Stomach (tissue), 9 donors: ENCODE data around the gene C3. TPM values are rescaled to one million over a fixed set of nuclear protein-coding genes. Genes with fewer than 3 reads are reported as not detected.
"Not testable (repeated sequence)": the region's sequence is repeated elsewhere in the genome, so short reads cannot be mapped to it uniquely, and the experiment has no call there.

Experiments used
- DNase-seq, 2 donors: peaks; one replicate each; pipeline versions ENCODE4 v3.0.0 to v3.0.0-alpha.2; 2013 to 2019
- H3K27ac ChIP-seq, 5 donors: fragments of 200-600 bp in 4 of 5; sonication (generic) in 4 of 5; one replicate each; pipeline ENCODE4 v1.5.1; 2013 to 2019; ENCODE audit warnings: mild to moderate bottlenecking in 1 of 5, moderate library complexity in 1 of 5
- H3K27me3 ChIP-seq, 3 donors: fragments of 200-600 bp; sonication (generic); one replicate each; pipeline ENCODE4 v1.5.1; 2017 to 2019; ENCODE audit warnings: mixed run types in 1 of 3
- H3K36me3 ChIP-seq, 4 donors: fragments of 200-600 bp; sonication (generic); 1 replicate in 3 of 4; 2 replicates in 1 of 4; pipeline ENCODE4 v1.5.1; 2016 to 2019
- H3K4me1 ChIP-seq, 4 donors: fragments of 200-600 bp; sonication (generic); one replicate each; pipeline ENCODE4 v1.5.1; 2016 to 2019
- H3K4me3 ChIP-seq, 4 donors: fragments of 200-600 bp; sonication (generic) in 3 of 4; one replicate each; pipeline ENCODE4 v1.5.1; 2016 to 2019; ENCODE audit warnings: mild to moderate bottlenecking in 1 of 4
- H3K9me3 ChIP-seq, 4 donors: fragments of 200-600 bp; sonication (generic); one replicate each; pipeline ENCODE4 v1.5.1; 2016 to 2019
- EP300 ChIP-seq: sonication (generic); formaldehyde crosslinking; IDR thresholded peaks from one replicate; pipeline ENCODE4 v1.6.1; 2017; ENCODE audit warnings: antibody characterized with exemption
- POLR2A ChIP-seq, 4 donors: fragments of 450-650 bp; IDR thresholded peaks; one replicate each; pipeline ENCODE4 v1.6.1; 2016; ENCODE audit warnings: antibody characterized with exemption in 4 of 4, control low read depth in 2 of 4, mild to moderate bottlenecking in 1 of 4, moderate library complexity in 1 of 4
- POLR2AphosphoS5 ChIP-seq, 3 donors: sonication (generic); formaldehyde crosslinking; IDR thresholded peaks; one replicate each; pipeline ENCODE4 v1.6.1; 2016; ENCODE audit warnings: antibody characterized with exemption in 3 of 3
- WGBS, 5 donors: extraction: QIAGEN DNeasy Blood & Tissue Kit in 3 of 5; methylation state at CpG; one replicate each; pipeline versions ENCODE4 v1.1.5 to v1.1.7; 2013 to 2018; 5-methylcytosine and 5-hydroxymethylcytosine counted together
- intact Hi-C: fragments of 100-400 bp; cut with DNase I; formaldehyde crosslinking; loops from one replicate; pipeline ENCODE4 v1.15.1; 2023; ENCODE audit warnings: low total_unique reads
- polyA plus RNA-seq, 3 donors: library from polyadenylated mRNA; stranded (reverse); fragments of 200-250 nt; gene quantifications; one replicate each; pipeline ENCODE4 v1.2.3, GENCODE V29; 2013
- total RNA-seq, 5 donors: library from RNA; depleted of rRNA; stranded (reverse); fragments of >200 nt; gene quantifications; one replicate each; pipeline versions ENCODE4 v1.1.0 to v1.2.3, GENCODE V29; 2014 to 2016
- TF ChIP-seq, protein P1 (sequence below), 7 experiments: fragments of 450-650 bp in 4 of 7; fragments of 200-600 bp in 3 of 7; sonication (generic) in 3 of 7; IDR thresholded peaks; one replicate each; pipeline ENCODE4 v1.5.1; 2016 to 2019; ENCODE audit warnings: antibody characterized with exemption in 7 of 7, control low read depth in 2 of 7, mild to moderate bottlenecking in 1 of 7
- donor health status: healthy with polysubstance abuse.
- donor health status: Bipolar disorder and iron deficiency.
- donor health status: healthy.

The C3 gene
- total and polyA plus RNA-seq, 8 donors, result 22.8 to 1,672 (median 221) TPM

DNA sequence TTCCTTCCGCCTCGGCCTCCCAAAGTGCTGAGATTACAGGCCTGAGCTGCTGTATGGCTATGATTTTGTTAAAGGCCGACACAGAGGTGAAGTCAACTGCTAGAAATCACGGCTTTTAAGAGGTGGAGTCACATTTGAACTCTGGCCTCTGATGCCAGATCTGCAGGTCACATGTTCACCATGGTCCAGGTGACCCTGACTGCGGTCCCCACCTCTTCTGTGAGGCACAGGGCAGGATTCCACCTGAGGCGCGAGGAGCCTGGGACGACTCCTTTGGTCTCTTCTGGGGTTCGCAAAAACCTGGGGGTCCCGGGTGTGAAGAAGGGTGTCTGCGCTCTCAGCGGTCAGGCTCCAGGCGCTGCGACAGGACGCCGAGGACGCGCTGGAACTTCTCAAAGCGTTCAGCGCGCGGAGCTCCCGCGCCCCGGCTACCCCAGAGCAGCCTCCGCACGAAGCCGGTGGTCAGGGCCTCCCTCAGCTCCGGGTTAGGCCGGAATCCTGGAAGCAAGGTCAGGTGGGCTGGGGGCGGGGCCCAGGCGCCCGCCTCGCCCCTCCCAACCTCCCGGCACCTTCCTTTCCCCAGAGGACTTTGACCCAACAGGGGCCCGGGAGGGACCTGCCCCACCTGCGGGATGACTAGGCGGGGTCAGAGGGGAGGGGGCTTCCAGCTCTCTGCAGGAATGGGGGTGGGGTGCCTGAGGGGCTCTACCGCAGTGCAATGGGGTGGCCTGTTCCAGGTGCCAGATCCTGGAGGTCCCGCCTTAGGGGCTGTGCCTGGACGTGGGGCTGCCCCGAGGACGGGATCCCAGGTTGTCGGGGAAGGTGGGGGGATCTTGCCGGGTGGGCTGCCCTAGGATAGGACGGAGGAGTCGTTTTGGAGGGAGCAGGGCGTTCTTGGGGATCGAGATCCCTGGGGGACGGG lies 32.1 kb upstream of the C3 start:
- H3K4me3 ChIP-seq, result peak overlapping the region; percentile 36 to 49 (median 41)
- H3K36me3 ChIP-seq, result peaks cover 38 to 77% (median 68%) of the 10 kb centered on the region in 4 donors
- peaks cover 8 to 22% (median 15%) of the 10 kb centered on the region in 4 donors for H3K4me1 ChIP-seq
- H3K27ac ChIP-seq, result peak overlapping the region; percentile 69 to 83 (median 81)
- H3K27me3 ChIP-seq, result no peaks in the 10 kb centered on the region
- intact Hi-C loops, result no loop called here
- TF ChIP-seq POLR2AphosphoS5 (IDR thresholded peaks at IDR 0.05) (no peak), POLR2A (IDR thresholded peaks at IDR 0.05) (no peak)
- 45 to 84% (median 51%) methylated on average over 23 to 50 of the region's 50 CpGs for WGBS, 5 donors
- H3K9me3 ChIP-seq, result no peaks in the 10 kb centered on the region
- peak in 1 of 2 donors; percentile 91 for DNase-seq

DNA sequence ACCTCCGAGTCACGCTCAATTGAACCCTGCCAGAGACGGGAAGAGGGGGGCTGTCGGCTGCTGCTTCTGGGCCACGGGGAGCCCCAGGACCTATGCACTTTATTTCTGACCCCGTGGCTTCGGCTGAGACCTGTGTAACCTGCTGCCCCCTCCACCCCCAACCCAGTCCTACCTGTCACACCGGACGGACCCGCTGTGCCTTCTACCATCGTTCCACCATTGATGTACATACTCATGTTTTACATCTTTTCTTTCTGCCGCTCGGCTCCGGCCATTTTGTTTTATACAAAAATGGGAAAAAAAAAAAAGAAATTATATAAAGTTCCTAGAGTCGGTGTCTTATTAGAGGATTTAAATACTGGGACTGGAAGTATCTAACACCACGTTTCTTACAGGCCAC lies 30.7 kb upstream of the C3 start:
- Histone ChIP-seq H3K9me3 (no peaks in the 10 kb centered on the region), H3K27ac (no peak overlapping the region), H3K27me3 (no peaks in the 10 kb centered on the region), H3K4me1 (peaks cover 8 to 22% (median 15%) of the 10 kb centered on the region in 4 donors), H3K4me3 (no peak overlapping the region), H3K36me3 (peaks cover 52 to 87% (median 81%) of the 10 kb centered on the region in 4 donors)
- TF ChIP-seq POLR2A (IDR thresholded peaks at IDR 0.05) (no peak), EP300 (no peak), POLR2AphosphoS5 (IDR thresholded peaks at IDR 0.05) (no peak)
- TF ChIP-seq, protein P1, sequence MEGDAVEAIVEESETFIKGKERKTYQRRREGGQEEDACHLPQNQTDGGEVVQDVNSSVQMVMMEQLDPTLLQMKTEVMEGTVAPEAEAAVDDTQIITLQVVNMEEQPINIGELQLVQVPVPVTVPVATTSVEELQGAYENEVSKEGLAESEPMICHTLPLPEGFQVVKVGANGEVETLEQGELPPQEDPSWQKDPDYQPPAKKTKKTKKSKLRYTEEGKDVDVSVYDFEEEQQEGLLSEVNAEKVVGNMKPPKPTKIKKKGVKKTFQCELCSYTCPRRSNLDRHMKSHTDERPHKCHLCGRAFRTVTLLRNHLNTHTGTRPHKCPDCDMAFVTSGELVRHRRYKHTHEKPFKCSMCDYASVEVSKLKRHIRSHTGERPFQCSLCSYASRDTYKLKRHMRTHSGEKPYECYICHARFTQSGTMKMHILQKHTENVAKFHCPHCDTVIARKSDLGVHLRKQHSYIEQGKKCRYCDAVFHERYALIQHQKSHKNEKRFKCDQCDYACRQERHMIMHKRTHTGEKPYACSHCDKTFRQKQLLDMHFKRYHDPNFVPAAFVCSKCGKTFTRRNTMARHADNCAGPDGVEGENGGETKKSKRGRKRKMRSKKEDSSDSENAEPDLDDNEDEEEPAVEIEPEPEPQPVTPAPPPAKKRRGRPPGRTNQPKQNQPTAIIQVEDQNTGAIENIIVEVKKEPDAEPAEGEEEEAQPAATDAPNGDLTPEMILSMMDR (IDR thresholded peaks at IDR 0.05), result no peak
- WGBS, 5 donors, result 93 to 96% (median 94%) methylated on average over 16 of the region's 16 CpGs
- intact Hi-C loops, result no loop called here
- no peak for DNase-seq

DNA sequence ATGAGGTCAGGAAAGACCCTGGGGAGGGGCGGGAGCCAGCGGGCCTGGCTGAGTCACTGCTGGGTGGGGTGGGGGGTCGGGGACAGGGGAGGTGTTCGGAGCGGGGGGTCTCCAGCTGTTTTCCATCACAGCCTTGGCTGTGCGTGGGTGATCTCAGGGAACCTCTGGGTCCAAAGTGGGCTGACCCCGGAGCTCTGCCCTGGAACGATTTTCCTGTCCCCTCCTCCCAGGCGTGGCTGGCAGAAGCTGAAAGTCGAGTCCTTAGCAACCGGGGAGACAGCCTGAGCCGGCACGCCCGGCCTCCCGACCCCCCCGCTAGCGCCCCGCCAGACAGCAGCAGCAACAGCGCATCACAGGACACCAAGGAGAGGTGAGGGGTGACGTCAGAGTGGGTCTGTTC lies 29.6 kb upstream of the C3 start:
- WGBS, 5 donors, result 58 to 98% (median 71%) methylated on average over 7 to 20 of the region's 20 CpGs
- Histone ChIP-seq H3K27me3 (no peaks in the 10 kb centered on the region), H3K36me3 (peaks cover 55 to 89% (median 87%) of the 10 kb centered on the region in 4 donors), H3K4me1 (peaks cover 14 to 31% (median 22%) of the 10 kb centered on the region in 4 donors), H3K27ac (peak overlapping the region in 3 of 5 donors; percentile 21 to 32 (median 31)), H3K9me3 (no peaks in the 10 kb centered on the region), H3K4me3 (no peak overlapping the region)
- TF ChIP-seq EP300, result no peak
- TF ChIP-seq, protein P1 (IDR thresholded peaks at IDR 0.05), result no peak
- TF ChIP-seq POLR2A (IDR thresholded peaks at IDR 0.05), result no peak
- no peak for TF ChIP-seq POLR2AphosphoS5 (IDR thresholded peaks at IDR 0.05)
- DNase-seq, result peak in 1 of 2 donors; percentile 63
- intact Hi-C loops, result no loop called here

DNA sequence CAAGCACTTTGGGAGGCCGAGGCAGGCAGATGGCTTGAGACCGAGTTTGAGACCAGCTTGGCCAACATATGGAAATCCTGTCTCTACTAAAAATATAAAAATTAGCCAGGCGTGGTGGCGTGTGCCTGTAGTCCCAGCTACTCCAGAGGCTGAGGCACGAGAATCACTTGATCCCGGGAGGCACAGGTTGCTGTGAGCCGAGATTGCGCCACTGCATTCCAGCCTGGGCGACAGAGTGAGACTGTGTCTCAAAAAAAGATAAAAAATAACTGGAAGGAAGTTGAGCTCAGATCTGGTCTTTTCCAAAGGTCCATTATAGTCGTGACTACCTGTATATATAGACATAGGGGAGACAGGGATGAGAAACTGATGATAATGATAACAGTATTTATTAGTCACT lies 28.1 kb upstream of the C3 start:
- intact Hi-C loops, result not testable (repeated sequence)

DNA sequence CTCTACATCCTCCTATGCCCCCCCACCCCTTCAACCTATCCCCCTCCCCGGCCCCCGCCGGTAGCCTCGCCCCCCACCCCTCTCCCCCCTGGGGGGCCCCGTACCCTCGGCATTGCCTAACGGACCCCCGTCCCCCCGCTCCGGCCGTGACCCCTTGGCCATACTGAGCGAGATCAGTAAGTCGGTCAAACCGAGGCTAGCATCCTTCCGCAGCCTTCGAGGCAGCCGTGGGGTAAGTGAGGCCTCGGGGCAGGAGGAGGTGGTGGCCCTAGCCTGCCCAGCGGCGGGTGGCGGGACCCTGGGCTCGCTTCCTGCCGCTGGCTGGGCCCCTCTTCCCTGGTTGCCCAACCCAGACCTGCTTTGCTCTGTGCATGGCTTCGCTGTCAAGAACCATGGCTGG lies 25.5 kb upstream of the C3 start:
- Histone ChIP-seq H3K27ac (peak overlapping the region in 3 of 5 donors; percentile 16 to 88 (median 18)), H3K4me3 (no peak overlapping the region), H3K36me3 (peaks cover 52 to 78% (median 77%) of the 10 kb centered on the region in 4 donors), H3K27me3 (no peaks in the 10 kb centered on the region), H3K9me3 (no peaks in the 10 kb centered on the region), H3K4me1 (peaks cover 28 to 49% (median 42%) of the 10 kb centered on the region in 4 donors)
- TF ChIP-seq EP300 (no peak), POLR2AphosphoS5 (IDR thresholded peaks at IDR 0.05) (no peak), POLR2A (IDR thresholded peaks at IDR 0.05) (no peak)
- TF ChIP-seq, protein P1 (IDR thresholded peaks at IDR 0.05), result no peak
- intact Hi-C loops, result no loop called here
- DNase-seq, result no peak
- 91 to 94% (median 93%) methylated on average over 19 to 24 of the region's 24 CpGs for WGBS, 5 donors

More for the DNA sequence above, 28.1 kb upstream of the C3 start:
- not testable (repeated sequence) for DNase-seq, H3K27me3 ChIP-seq, H3K4me3 ChIP-seq, H3K27ac ChIP-seq, H3K9me3 ChIP-seq
- H3K4me1 ChIP-seq, result peaks cover 27 to 39% (median 33%) of the 10 kb centered on the region in 4 donors
- peaks cover 58 to 85% (median 83%) of the 10 kb centered on the region in 4 donors for H3K36me3 ChIP-seq
- WGBS, 5 donors, result 91 to 93% (median 92%) methylated on average over 10 of the region's 10 CpGs
